HG02840 (cell line): Measurements from ENCODE around the gene TRPM4.
"Not testable (repeated sequence)": the region's sequence is repeated elsewhere in the genome, so short reads cannot be mapped to it uniquely, and the experiment has no call there.

Experiments
- ATAC-seq: cut with Tn5 transposase; IDR thresholded peaks from one replicate; pipeline ENCODE4 v1.9.1; 2021; ENCODE audit warnings: mild to moderate bottlenecking, moderate library complexity, moderate number of reproducible peaks; ENCODE audit not compliant: unreplicated experiment, low FRiP score

Gene TRPM4

DNA sequence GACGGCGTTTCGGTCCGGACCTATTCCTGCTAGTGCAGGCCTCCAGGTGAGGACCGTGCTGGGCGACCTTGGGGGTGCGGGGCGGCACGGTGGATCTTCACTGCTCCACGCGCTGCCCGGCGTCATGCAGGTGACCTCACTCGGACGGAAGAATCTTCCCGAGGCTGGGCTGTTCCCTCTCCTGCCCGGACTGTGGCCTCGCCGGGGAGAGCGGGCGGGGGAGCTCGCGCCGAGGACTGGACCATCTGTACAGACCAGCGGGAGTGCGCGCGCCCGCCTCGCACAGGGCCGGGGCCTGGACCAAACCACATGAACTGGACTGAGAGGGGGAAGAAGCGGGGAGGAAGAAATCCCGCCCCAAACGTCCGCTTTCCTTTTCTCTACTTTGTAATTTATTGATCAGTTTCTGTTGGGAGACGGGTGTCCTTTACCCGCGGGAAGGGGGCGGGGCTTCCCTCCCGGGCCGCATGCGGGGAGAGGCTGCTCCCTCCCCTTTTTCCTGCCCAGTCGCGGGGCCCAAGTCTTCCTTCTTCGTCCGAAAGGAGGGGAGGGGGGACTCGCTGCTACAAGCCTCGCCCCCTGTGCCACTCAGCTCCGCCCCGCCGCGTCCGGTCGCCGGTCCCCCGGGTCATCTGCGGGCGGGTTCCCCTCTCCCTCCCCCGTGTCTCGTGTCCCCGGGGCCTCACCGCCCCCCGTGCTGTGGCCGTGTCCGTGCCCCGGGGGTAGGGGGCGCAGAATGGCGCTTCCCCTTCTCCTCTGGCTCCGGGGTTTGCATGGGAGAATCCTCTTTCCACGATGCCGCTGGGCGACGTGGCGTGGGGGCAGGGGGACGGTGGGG lies 7.3 kb upstream of the TRPM4 start:
- no peak for ATAC-seq

GRCh38 chr19:49150944-49151243 lies 6.7 kb upstream of the TRPM4 start:
- no peak for ATAC-seq

DNA sequence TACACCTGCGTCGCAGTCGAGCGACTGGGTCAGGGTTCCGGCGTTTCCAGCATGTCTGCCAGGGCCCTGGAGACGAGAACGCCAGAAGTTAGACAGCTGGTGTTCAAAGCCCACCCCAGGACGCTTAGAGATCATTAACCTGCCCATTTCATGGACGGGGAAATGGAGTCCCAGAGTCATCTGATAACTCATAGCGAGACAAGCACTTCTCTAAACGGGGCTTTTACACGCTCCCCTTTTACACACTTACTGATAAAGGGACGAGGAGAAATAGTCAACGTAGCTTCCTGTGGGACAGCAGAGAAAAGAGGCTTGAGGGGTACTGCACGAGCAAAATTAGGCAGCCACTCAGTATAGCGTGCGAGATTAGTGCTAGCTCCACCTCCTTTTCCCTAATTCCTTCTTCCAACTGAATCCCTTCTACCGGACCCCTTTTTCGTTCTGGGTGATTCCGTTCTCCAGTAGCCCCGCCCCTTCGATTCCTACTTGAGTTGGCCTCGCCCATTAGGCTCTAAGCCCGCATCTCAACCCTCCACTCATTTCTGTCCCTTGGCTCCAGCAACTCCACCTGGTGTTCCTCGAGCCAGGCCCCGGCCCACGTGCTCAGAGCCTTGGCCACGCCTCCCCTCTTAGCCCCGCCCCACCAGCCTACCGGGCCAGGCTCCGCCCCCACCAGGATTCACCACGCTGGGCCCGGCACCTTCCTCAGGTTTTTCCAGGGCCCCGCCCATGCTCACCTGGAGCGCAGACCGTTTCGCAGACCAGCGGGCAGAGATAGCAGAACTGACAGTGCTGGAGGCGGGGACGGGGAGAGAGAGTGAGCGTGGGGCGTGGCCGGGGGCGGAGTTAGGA lies 6.1 kb upstream of the TRPM4 start:
- ATAC-seq = no peak

GRCh38 chr19:49152119-49152550 lies 5.5 kb upstream of the TRPM4 start:
- no peak for ATAC-seq

GRCh38 chr19:49153167-49153809 lies 4.3 kb upstream of the TRPM4 start:
- no peak for ATAC-seq

DNA sequence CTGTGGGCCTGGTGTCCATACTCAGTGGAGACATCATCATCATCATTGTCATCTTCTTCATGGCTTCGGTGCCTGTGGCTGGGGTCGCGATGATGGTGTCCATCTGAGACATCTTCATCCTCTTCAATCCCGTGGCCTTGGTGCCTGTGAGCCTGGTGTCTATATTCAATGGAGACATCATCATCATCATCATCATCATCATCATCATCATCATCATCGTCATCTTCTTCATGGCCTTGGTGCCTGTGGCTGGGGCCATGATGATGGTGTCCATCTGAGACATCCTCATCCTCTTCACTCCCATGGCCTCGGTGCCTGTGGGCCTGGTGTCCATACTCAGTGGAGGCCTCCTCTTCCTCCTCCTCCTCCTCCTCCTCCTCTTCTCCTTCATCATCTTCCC lies 3.3 kb upstream of the TRPM4 start:
- ATAC-seq = no peak

GRCh38 chr19:49155005-49155819 lies 2.4 kb upstream of the TRPM4 start, which contains the start of gene HRC:
Gene HRC (minus strand): TSS chr19:49155396. CDS start chr19:49155237, 159 bp downstream.
- ATAC-seq = no peak

GRCh38 chr19:49155820-49156346 lies 1.7 kb upstream of the TRPM4 start:
- ATAC-seq = no peak

GRCh38 chr19:49160450-49161189 lies 3.0 kb downstream of the TRPM4 start:
- ATAC-seq = no peak

GRCh38 chr19:49161987-49162386 lies 4.4 kb downstream of the TRPM4 start:
- ATAC-seq = no peak

- ATAC-seq = no peak
Measured at GRCh38 chr19:49165111-49165750, 7.6 kb downstream of the TRPM4 start.

DNA sequence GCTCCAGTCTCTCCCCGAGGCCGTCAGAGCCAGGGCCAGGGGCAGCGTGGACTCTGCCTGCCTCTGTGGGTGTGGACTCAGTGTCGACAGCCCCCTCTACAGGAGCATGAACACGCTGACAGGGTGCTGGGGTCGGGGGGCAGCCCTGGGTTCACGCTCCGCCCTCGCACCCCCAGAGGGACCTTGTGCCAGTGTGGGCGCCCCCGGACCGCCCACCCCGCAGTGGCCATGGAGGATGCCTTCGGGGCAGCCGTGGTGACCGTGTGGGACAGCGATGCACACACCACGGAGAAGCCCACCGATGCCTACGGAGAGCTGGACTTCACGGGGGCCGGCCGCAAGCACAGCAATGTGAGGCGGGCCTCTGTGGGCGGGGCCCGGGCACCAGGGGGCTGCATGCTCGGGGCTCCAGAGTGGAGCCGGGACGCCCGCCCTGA lies 8.3 kb downstream of the TRPM4 start:
- ATAC-seq = no peak

DNA sequence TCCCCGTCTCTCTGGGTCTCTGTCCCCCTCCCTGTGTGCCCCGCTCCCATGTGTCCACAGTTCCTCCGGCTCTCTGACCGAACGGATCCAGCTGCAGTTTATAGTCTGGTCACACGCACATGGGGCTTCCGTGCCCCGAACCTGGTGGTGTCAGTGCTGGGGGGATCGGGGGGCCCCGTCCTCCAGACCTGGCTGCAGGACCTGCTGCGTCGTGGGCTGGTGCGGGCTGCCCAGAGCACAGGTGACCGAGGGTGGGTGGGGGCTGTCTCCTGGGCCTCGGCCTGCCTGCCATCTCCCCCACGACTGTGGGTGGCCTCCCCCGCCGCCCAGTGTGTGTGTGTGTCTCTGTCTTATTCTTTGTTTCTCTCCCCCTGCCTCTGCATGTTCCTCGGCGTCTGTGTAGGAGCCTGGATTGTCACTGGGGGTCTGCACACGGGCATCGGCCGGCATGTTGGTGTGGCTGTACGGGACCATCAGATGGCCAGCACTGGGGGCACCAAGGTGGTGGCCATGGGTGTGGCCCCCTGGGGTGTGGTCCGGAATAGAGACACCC lies 10.3 kb downstream of the TRPM4 start:
- ATAC-seq = no peak

DNA sequence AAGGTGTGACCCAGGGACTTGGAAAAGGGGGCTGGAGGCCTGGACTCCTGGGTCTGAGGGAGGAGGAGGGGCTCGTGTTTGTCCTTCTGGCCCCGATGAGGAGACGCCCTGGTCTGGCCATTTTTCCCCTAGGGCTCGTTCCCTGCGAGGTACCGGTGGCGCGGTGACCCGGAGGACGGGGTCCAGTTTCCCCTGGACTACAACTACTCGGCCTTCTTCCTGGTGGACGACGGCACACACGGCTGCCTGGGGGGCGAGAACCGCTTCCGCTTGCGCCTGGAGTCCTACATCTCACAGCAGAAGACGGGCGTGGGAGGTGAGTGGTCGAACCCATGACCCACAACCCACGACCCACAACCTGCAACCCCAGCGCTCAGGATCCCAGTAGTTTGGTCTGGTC lies 10.8 kb downstream of the TRPM4 start:
- ATAC-seq = no peak

- no peak for ATAC-seq
Measured at GRCh38 chr19:49173198-49173597, 15.6 kb downstream of the TRPM4 start.

- ATAC-seq = no peak
Measured at GRCh38 chr19:49180659-49181058, 23.1 kb downstream of the TRPM4 start.

DNA sequence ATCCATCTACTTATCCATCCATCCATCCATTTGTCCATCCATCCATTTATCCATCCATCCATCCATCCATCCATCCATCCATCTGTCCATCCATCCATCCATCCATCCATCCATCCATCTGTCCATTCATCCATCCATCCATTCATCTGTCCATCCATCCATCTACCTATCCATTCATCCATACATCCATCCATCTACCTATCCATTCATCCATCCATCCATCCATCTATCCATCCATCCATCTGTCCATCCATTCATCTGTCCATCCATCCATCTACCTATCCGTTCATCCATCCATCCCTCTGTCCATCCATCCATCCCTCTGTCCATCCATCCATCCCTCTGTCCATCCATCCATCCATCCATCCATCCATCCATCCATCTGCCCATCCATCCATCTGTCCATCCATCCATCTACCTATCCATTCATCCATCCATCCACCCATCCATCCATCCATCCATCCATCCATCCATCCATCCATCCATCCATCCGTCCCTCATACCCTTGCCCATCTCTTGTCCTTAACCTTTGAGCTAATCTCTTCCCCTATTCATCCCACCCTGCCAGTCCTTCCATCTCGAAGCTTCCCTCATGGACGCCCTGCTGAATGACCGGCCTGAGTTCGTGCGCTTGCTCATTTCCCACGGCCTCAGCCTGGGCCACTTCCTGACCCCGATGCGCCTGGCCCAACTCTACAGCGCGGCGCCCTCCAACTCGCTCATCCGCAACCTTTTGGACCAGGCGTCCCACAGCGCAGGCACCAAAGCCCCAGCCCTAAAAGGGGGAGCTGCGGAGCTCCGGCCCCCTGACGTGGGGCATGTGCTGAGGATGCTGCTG lies 24.6 kb downstream of the TRPM4 start:
- not testable (repeated sequence) for ATAC-seq
